ENCODE results near the gene POLR1A. TPM values are rescaled to one million over a fixed set of nuclear protein-coding genes. Genes with fewer than 3 reads are reported as not detected.

POLR1A gene
- total and polyA plus RNA-seq, 7 donors = 6.1 to 41.6 (median 27.0) TPM

DNA sequence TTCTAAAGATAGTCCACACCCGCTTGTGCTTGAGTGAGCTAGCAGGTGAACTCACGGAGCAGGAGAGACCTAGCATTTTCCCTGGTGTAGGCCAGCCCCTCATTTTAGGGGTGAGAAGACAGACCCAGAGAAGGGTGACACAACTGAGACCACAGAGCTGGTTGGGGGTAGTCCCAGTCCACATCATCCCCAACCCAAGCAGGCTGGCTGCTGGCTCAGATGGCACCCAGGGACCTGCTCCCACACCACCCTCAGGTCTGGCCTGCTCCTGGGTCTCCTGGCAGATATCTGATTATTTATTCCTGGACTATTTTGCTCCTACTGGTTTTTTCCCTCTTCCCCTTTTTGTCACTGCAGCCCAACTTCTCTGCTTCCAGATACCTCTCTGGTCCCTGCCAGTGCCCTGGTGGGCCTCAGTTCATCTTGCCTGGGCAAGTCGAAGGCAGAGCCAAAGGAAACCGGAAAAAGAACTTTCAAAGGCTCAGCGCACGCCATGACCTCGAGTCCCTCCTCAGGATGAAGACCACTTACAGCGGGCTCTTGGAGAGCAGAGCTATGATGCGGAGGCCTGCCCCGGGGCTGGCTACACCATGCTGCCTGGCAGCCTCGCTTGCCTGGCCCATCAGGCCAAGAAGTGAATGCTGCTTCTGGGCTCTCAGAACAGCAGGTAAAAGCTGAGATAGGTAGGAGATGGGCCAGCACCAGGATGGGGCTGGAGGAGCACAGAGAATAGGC lies 72.7 kb downstream of the POLR1A start:
- WGBS, 3 donors = 94 to 97% (median 96%) methylated on average over 11 of the region's 11 CpGs
- peaks cover 57% of the 10 kb centered on the region for H3K4me1 ChIP-seq
- peak overlapping the region; percentile 96 for H3K27ac ChIP-seq
- no peak overlapping the region for H3K4me3 ChIP-seq
- H3K36me3 ChIP-seq (ENCODE audit: insufficient read depth in 1 of 2, low read depth in 1 of 2) = peaks cover 8 to 61% of the 10 kb centered on the region in 2 donors
- TF ChIP-seq, protein P1, sequence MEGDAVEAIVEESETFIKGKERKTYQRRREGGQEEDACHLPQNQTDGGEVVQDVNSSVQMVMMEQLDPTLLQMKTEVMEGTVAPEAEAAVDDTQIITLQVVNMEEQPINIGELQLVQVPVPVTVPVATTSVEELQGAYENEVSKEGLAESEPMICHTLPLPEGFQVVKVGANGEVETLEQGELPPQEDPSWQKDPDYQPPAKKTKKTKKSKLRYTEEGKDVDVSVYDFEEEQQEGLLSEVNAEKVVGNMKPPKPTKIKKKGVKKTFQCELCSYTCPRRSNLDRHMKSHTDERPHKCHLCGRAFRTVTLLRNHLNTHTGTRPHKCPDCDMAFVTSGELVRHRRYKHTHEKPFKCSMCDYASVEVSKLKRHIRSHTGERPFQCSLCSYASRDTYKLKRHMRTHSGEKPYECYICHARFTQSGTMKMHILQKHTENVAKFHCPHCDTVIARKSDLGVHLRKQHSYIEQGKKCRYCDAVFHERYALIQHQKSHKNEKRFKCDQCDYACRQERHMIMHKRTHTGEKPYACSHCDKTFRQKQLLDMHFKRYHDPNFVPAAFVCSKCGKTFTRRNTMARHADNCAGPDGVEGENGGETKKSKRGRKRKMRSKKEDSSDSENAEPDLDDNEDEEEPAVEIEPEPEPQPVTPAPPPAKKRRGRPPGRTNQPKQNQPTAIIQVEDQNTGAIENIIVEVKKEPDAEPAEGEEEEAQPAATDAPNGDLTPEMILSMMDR (IDR thresholded peaks at IDR 0.05) = no peak
- no peak for ATAC-seq
- DNase-seq = no peak
- no peaks in the 10 kb centered on the region for H3K27me3 ChIP-seq (ENCODE audit: insufficient read depth in 3 of 3, low read length in 2 of 3)
- no peaks in the 10 kb centered on the region for H3K9me3 ChIP-seq
- intact Hi-C loops (cut with DNase I) = no loop called here

DNA sequence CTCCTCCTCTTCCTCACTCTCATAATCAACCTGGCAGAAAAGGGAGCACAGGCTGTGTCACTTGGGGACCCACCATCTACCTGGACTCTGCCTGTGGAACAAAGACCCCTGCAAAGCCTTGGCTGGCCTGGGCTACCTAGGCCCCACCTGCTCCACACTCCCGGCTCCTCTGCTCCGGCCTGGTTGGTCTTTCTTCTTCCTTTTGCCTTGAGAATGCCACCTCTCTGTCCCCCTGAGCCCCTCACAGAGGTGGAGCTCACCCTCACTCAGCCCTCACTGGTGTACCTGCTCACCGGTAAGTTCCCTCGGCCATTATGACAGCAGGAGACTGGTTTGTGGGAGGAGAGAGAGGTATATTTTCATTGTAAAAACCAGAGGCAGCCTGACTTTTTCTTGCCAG lies 74.1 kb downstream of the POLR1A start:
- intact Hi-C loops (cut with DNase I) = no loop called here

DNA sequence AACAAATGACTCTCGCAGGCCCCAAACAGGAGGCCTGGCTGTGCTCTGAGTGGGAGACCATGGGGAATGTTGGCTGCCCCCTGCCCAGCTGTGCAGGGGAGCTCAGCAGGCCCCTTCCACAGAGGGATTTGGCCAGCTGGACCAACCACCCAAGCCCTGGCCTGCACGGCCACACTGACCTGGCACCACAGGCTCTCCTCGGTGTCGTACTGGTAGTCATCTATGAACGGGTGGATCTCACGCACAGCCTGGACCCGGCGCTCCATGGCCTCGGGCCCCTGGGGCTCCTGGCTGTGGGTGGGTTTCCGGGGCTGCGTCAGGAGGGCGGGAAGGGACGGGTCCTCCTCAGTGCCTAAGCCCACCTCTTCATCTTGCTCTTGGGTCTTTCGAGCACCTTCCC lies 74.5 kb downstream of the POLR1A start:
- ATAC-seq = no peak
- peak in 1 of 2 donors; percentile 14 for DNase-seq
- TF ChIP-seq, protein P1 (IDR thresholded peaks at IDR 0.05) = no peak
- Histone ChIP-seq H3K9me3 (no peaks in the 10 kb centered on the region), H3K4me1 (peaks cover 45% of the 10 kb centered on the region), H3K27me3 (ENCODE audit: insufficient read depth in 3 of 3, low read length in 2 of 3) (no peaks in the 10 kb centered on the region), H3K4me3 (no peak overlapping the region), H3K27ac (no peak overlapping the region), H3K36me3 (ENCODE audit: insufficient read depth in 1 of 2, low read depth in 1 of 2) (peaks cover 8 to 80% of the 10 kb centered on the region in 2 donors)
- intact Hi-C loops (cut with DNase I) = no loop called here
- 92 to 95% (median 92%) methylated on average over 14 of the region's 14 CpGs for WGBS, 3 donors

More for the DNA sequence above, 74.1 kb downstream of the POLR1A start:
- H3K27ac ChIP-seq = no peak overlapping the region
- peaks cover 50% of the 10 kb centered on the region for H3K4me1 ChIP-seq
- no peak for ATAC-seq
- H3K9me3 ChIP-seq = no peaks in the 10 kb centered on the region
- WGBS, 3 donors = 95 to 97% (median 97%) methylated on average over 4 of the region's 4 CpGs
- no peak overlapping the region for H3K4me3 ChIP-seq
- no peak for DNase-seq
- TF ChIP-seq, protein P1 (IDR thresholded peaks at IDR 0.05) = no peak
- peaks cover 8 to 75% of the 10 kb centered on the region in 2 donors for H3K36me3 ChIP-seq (ENCODE audit: insufficient read depth in 1 of 2, low read depth in 1 of 2)
- no peaks in the 10 kb centered on the region for H3K27me3 ChIP-seq (ENCODE audit: insufficient read depth in 3 of 3, low read length in 2 of 3)

DNA sequence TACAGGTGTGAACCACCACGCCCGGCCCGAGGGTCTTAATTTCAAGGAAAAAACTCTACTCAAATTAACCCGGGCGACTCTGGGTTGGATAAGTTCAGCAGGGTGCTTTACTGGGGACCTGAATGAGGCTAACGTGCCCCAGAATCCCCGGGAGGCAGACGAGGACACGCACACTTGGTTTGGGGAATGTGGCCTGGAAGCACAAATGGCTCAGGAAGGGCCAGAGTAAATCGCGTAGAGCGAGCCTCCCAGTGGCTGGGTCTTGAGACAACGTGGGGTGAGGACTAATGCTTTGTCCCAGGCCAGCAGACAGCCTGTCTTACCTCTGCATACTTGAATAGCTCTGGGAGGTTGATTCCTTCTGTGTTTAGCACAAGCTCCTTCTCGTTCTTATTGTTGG lies 75.8 kb downstream of the POLR1A start:
- 94 to 98% (median 97%) methylated on average over 14 of the region's 14 CpGs for WGBS, 3 donors
- Histone ChIP-seq H3K9me3 (no peaks in the 10 kb centered on the region), H3K27ac (no peak overlapping the region), H3K4me1 (peaks cover 32% of the 10 kb centered on the region), H3K36me3 (ENCODE audit: insufficient read depth in 1 of 2, low read depth in 1 of 2) (peaks cover 12 to 92% of the 10 kb centered on the region in 2 donors), H3K27me3 (ENCODE audit: insufficient read depth in 3 of 3, low read length in 2 of 3) (no peaks in the 10 kb centered on the region), H3K4me3 (no peak overlapping the region)
- DNase-seq (peak in 1 of 2 donors; percentile 26), ATAC-seq (no peak)
- intact Hi-C loops (cut with DNase I) = no loop called here
- TF ChIP-seq, protein P1 (IDR thresholded peaks at IDR 0.05) = no peak

Data from psoas muscle (tissue), 8 donors.